ENCODE data around the gene DYRK4.
A peak's percentile ranks its signal among the peaks of the same experiment; 100 is the strongest.

DYRK4 gene

GRCh38 chr12:4545195-4545594 is 16.8 kb upstream of the DYRK4 start:
- DNase-seq (ENCODE audit: low spot score in 2 of 2), result no peak
- no peak overlapping the region for H3K4me3 ChIP-seq
- H3K9me3 ChIP-seq, result no peaks in the 10 kb centered on the region
- in situ Hi-C loops (cut with MboI; ENCODE audit: low sequenced_read_pairs), result no loop called here
- peaks cover 73% of the 10 kb centered on the region for H3K36me3 ChIP-seq (replicated peaks)
- no peaks in the 10 kb centered on the region for H3K27me3 ChIP-seq (ENCODE audit: low read depth)
- peaks cover 6% of the 10 kb centered on the region for H3K4me1 ChIP-seq

- no peak overlapping the region for H3K4me3 ChIP-seq
- in situ Hi-C loops (cut with MboI; ENCODE audit: low sequenced_read_pairs), result no loop called here
- peaks cover 72% of the 10 kb centered on the region for H3K36me3 ChIP-seq (replicated peaks)
- H3K9me3 ChIP-seq, result no peaks in the 10 kb centered on the region
- no peak for DNase-seq (ENCODE audit: low spot score in 2 of 2)
- H3K4me1 ChIP-seq, result no peaks in the 10 kb centered on the region
- H3K27me3 ChIP-seq (ENCODE audit: low read depth), result no peaks in the 10 kb centered on the region
Observed at GRCh38 chr12:4552191-4552590, 9.8 kb upstream of the DYRK4 start.

- in situ Hi-C loops (cut with MboI; ENCODE audit: low sequenced_read_pairs), result no loop called here
- no peaks in the 10 kb centered on the region for H3K9me3 ChIP-seq
- no peak overlapping the region for H3K4me3 ChIP-seq
- H3K36me3 ChIP-seq (replicated peaks), result peaks cover 71% of the 10 kb centered on the region
- no peaks in the 10 kb centered on the region for H3K27me3 ChIP-seq (ENCODE audit: low read depth)
- no peaks in the 10 kb centered on the region for H3K4me1 ChIP-seq
- no peak for DNase-seq (ENCODE audit: low spot score in 2 of 2)
Observed at GRCh38 chr12:4553943-4554342, 8.1 kb upstream of the DYRK4 start.

- H3K27me3 ChIP-seq (ENCODE audit: low read depth), result no peaks in the 10 kb centered on the region
- DNase-seq (ENCODE audit: low spot score in 2 of 2), result no peak
- in situ Hi-C loops (cut with MboI; ENCODE audit: low sequenced_read_pairs), result no loop called here
- H3K9me3 ChIP-seq, result no peaks in the 10 kb centered on the region
- peaks cover 64% of the 10 kb centered on the region for H3K36me3 ChIP-seq (replicated peaks)
- no peak overlapping the region for H3K4me3 ChIP-seq
- no peaks in the 10 kb centered on the region for H3K4me1 ChIP-seq
Observed at GRCh38 chr12:4555804-4556203, 6.2 kb upstream of the DYRK4 start.

- peaks cover 66% of the 10 kb centered on the region for H3K36me3 ChIP-seq (replicated peaks)
Observed at GRCh38 chr12:4556735-4557530, 5.1 kb upstream of the DYRK4 start.

GRCh38 chr12:4557586-4557985 is 4.4 kb upstream of the DYRK4 start:
- Histone ChIP-seq H3K4me1 (no peaks in the 10 kb centered on the region), H3K36me3 (replicated peaks) (peaks cover 62% of the 10 kb centered on the region), H3K4me3 (no peak overlapping the region), H3K27me3 (ENCODE audit: low read depth) (no peaks in the 10 kb centered on the region), H3K9me3 (no peaks in the 10 kb centered on the region)
- in situ Hi-C loops (cut with MboI; ENCODE audit: low sequenced_read_pairs), result no loop called here
- no peak for DNase-seq (ENCODE audit: low spot score in 2 of 2)

More at GRCh38 chr12:4556735-4557530, 5.1 kb upstream of the DYRK4 start:
- Histone ChIP-seq H3K4me3 (no peak overlapping the region), H3K4me1 (no peaks in the 10 kb centered on the region), H3K27me3 (ENCODE audit: low read depth) (no peaks in the 10 kb centered on the region), H3K9me3 (no peaks in the 10 kb centered on the region)
- no peak for DNase-seq (ENCODE audit: low spot score in 2 of 2)
- in situ Hi-C loops (cut with MboI; ENCODE audit: low sequenced_read_pairs), result no loop called here

GRCh38 chr12:4558171-4558570 is 3.8 kb upstream of the DYRK4 start:
- no peak overlapping the region for H3K4me3 ChIP-seq
- no peaks in the 10 kb centered on the region for H3K4me1 ChIP-seq
- DNase-seq (ENCODE audit: low spot score in 2 of 2), result no peak
- in situ Hi-C loops (cut with MboI; ENCODE audit: low sequenced_read_pairs), result no loop called here
- no peaks in the 10 kb centered on the region for H3K9me3 ChIP-seq
- no peaks in the 10 kb centered on the region for H3K27me3 ChIP-seq (ENCODE audit: low read depth)
- peaks cover 56% of the 10 kb centered on the region for H3K36me3 ChIP-seq (replicated peaks)

- in situ Hi-C loops (cut with MboI; ENCODE audit: low sequenced_read_pairs), result no loop called here
- Histone ChIP-seq H3K4me3 (no peak overlapping the region), H3K36me3 (replicated peaks) (peaks cover 16% of the 10 kb centered on the region), H3K4me1 (no peaks in the 10 kb centered on the region), H3K27me3 (ENCODE audit: low read depth) (no peaks in the 10 kb centered on the region), H3K9me3 (no peaks in the 10 kb centered on the region)
- DNase-seq (ENCODE audit: low spot score in 2 of 2), result no peak
Observed at GRCh38 chr12:4563336-4563735, 1.3 kb downstream of the DYRK4 start.

- H3K4me3 ChIP-seq, result no peak overlapping the region
- DNase-seq (ENCODE audit: low spot score in 2 of 2), result no peak
- H3K36me3 ChIP-seq (replicated peaks), result peaks cover 11% of the 10 kb centered on the region
- in situ Hi-C loops (cut with MboI; ENCODE audit: low sequenced_read_pairs), result no loop called here
- no peaks in the 10 kb centered on the region for H3K27me3 ChIP-seq (ENCODE audit: low read depth)
- H3K9me3 ChIP-seq, result no peaks in the 10 kb centered on the region
- H3K4me1 ChIP-seq, result no peaks in the 10 kb centered on the region
Observed at GRCh38 chr12:4564818-4565217, 2.8 kb downstream of the DYRK4 start.

- H3K9me3 ChIP-seq, result no peaks in the 10 kb centered on the region
- H3K36me3 ChIP-seq (replicated peaks), result no peaks in the 10 kb centered on the region
- no peak overlapping the region for H3K4me3 ChIP-seq
- no peak for DNase-seq (ENCODE audit: low spot score in 2 of 2)
- no peaks in the 10 kb centered on the region for H3K27me3 ChIP-seq (ENCODE audit: low read depth)
- in situ Hi-C loops (cut with MboI; ENCODE audit: low sequenced_read_pairs), result no loop called here
- no peaks in the 10 kb centered on the region for H3K4me1 ChIP-seq
Observed at GRCh38 chr12:4566474-4566873, 4.5 kb downstream of the DYRK4 start.

GRCh38 chr12:4567073-4567881 is 5.3 kb downstream of the DYRK4 start:
- in situ Hi-C loops (cut with MboI; ENCODE audit: low sequenced_read_pairs), result no loop called here
- Histone ChIP-seq H3K4me1 (no peaks in the 10 kb centered on the region), H3K9me3 (no peaks in the 10 kb centered on the region), H3K4me3 (no peak overlapping the region), H3K27me3 (ENCODE audit: low read depth) (no peaks in the 10 kb centered on the region), H3K36me3 (replicated peaks) (no peaks in the 10 kb centered on the region)
- no peak for DNase-seq (ENCODE audit: low spot score in 2 of 2)

- H3K9me3 ChIP-seq, result no peaks in the 10 kb centered on the region
- no peak for DNase-seq (ENCODE audit: low spot score in 2 of 2)
- no peaks in the 10 kb centered on the region for H3K36me3 ChIP-seq (replicated peaks)
- H3K4me3 ChIP-seq, result no peak overlapping the region
- no peaks in the 10 kb centered on the region for H3K27me3 ChIP-seq (ENCODE audit: low read depth)
- in situ Hi-C loops (cut with MboI; ENCODE audit: low sequenced_read_pairs), result no loop called here
- H3K4me1 ChIP-seq, result no peaks in the 10 kb centered on the region
Observed at GRCh38 chr12:4569261-4569660, 7.3 kb downstream of the DYRK4 start.

GRCh38 chr12:4572680-4573079 is 10.7 kb downstream of the DYRK4 start:
- H3K4me1 ChIP-seq, result no peaks in the 10 kb centered on the region
- no peak for DNase-seq (ENCODE audit: low spot score in 2 of 2)
- H3K9me3 ChIP-seq, result no peaks in the 10 kb centered on the region
- H3K36me3 ChIP-seq (replicated peaks), result no peaks in the 10 kb centered on the region
- in situ Hi-C loops (cut with MboI; ENCODE audit: low sequenced_read_pairs), result no loop called here
- no peaks in the 10 kb centered on the region for H3K27me3 ChIP-seq (ENCODE audit: low read depth)
- no peak overlapping the region for H3K4me3 ChIP-seq

- Histone ChIP-seq H3K9me3 (no peaks in the 10 kb centered on the region), H3K27me3 (ENCODE audit: low read depth) (no peaks in the 10 kb centered on the region), H3K4me1 (no peaks in the 10 kb centered on the region), H3K4me3 (no peak overlapping the region), H3K36me3 (replicated peaks) (no peaks in the 10 kb centered on the region)
- in situ Hi-C loops (cut with MboI; ENCODE audit: low sequenced_read_pairs), result no loop called here
- peak; percentile 18 to 31 for DNase-seq (ENCODE audit: low spot score in 2 of 2)
Observed at GRCh38 chr12:4579305-4580102, 17.5 kb downstream of the DYRK4 start.

Measured in HAP-1 (cell line).